GM23338 (cell line): ENCODE results near the gene SPAAR. TPM values are rescaled to one million over a fixed set of nuclear protein-coding genes. Genes with fewer than 3 reads are reported as not detected.

Source experiments
- ATAC-seq: fragments of 200-7000 bp; cut with Tn5 transposase; 3 replicates; pipeline ENCODE4 v1.9.1; 2020
- DNase-seq: peaks from one replicate; pipeline ENCODE4 v3.0.0-alpha.2; 2015; ENCODE audit warnings: low spot score
- H2AFZ ChIP-seq: fragments of 200-600 bp; sonication (generic); 2 replicates; pipeline ENCODE4 v1.8.0; 2016; ENCODE audit warnings: antibody characterized with exemption, mild to moderate bottlenecking, moderate library complexity
- H3F3A ChIP-seq: fragments of 200-600 bp; sonication (generic); replicated peaks from 2 replicates; pipeline ENCODE4 v1.8.0; 2017; ENCODE audit warnings: antibody characterized with exemption, mixed run types, low read depth
- H3K27ac ChIP-seq: fragments of 200-600 bp; sonication (generic); 2 replicates; pipeline ENCODE4 v1.6.1; 2016; ENCODE audit warnings: low read depth
- H3K27me3 ChIP-seq: fragments of 200-600 bp; sonication (generic); 2 replicates; pipeline ENCODE4 v1.8.0; 2016; ENCODE audit warnings: mild to moderate bottlenecking, mixed run types, moderate library complexity; ENCODE audit not compliant: insufficient read depth
- H3K36me3 ChIP-seq: fragments of 200-600 bp; sonication (generic); 2 replicates; pipeline ENCODE4 v1.8.0; 2016; ENCODE audit warnings: mild to moderate bottlenecking; ENCODE audit not compliant: insufficient read depth
- H3K4me1 ChIP-seq: fragments of 200-600 bp; sonication (generic); 2 replicates; pipeline ENCODE4 v1.8.0; 2016; ENCODE audit warnings: mild to moderate bottlenecking, moderate library complexity; ENCODE audit not compliant: insufficient read depth
- H3K4me2 ChIP-seq: fragments of 200-600 bp; sonication (generic); 2 replicates; pipeline ENCODE4 v1.7.1; 2017; ENCODE audit warnings: mixed run types
- H3K4me3 ChIP-seq: fragments of 200-600 bp; sonication (generic); 2 replicates; pipeline ENCODE4 v1.6.1; 2016; ENCODE audit warnings: mixed run types
- H3K79me2 ChIP-seq: fragments of 200-600 bp; sonication (generic); replicated peaks from 2 replicates; pipeline ENCODE4 v1.8.0; 2017; ENCODE audit warnings: mild to moderate bottlenecking; ENCODE audit not compliant: insufficient read depth
- H3K9me2 ChIP-seq: fragments of 200-600 bp; sonication (generic); 2 replicates; pipeline ENCODE4 v1.8.0; 2017; ENCODE audit not compliant: insufficient read depth
- H4K20me1 ChIP-seq: fragments of 200-600 bp; sonication (generic); replicated peaks from 2 replicates; pipeline ENCODE4 v1.8.0; 2017; ENCODE audit warnings: mild to moderate bottlenecking; ENCODE audit not compliant: insufficient read depth
- H3K27ac Mint-ChIP-seq: 2 replicates; pipeline ENCODE4 v1.8.0; 2020; ENCODE audit warnings: inconsistent platforms, mild to moderate bottlenecking, moderate library complexity, mixed read lengths
- H3K27me3 Mint-ChIP-seq: 3 replicates; pipeline ENCODE4 v1.8.0; 2022; ENCODE audit warnings: low read depth, mild to moderate bottlenecking, moderate library complexity, mixed read lengths, inconsistent platforms; ENCODE audit not compliant: insufficient read depth, poor library complexity
- H3K36me3 Mint-ChIP-seq: 3 replicates; pipeline ENCODE4 v1.8.0; 2021; ENCODE audit warnings: low read depth, mild to moderate bottlenecking, inconsistent platforms, moderate library complexity, mixed read lengths
- H3K4me1 Mint-ChIP-seq: 3 replicates; pipeline ENCODE4 v1.8.0; 2020; ENCODE audit warnings: mild to moderate bottlenecking, inconsistent platforms, mixed read lengths
- H3K4me3 Mint-ChIP-seq: 3 replicates; pipeline ENCODE4 v1.8.0; 2021; ENCODE audit warnings: moderate library complexity, mild to moderate bottlenecking, inconsistent platforms, mixed read lengths
- H3K9me3 Mint-ChIP-seq: 3 replicates; pipeline ENCODE4 v1.8.0; 2020; ENCODE audit warnings: moderate library complexity, mild to moderate bottlenecking, inconsistent platforms, mixed read lengths
- CREB1 ChIP-seq: fragments of 250-450 bp; sonication (Bioruptor Pico); IDR thresholded peaks from 2 replicates; pipeline ENCODE4 v1.5.0; 2020; ENCODE audit warnings: low read depth, mild to moderate bottlenecking, moderate library complexity
- EZH2 ChIP-seq: fragments of 200-600 bp; sonication (generic); IDR thresholded peaks from one replicate; pipeline ENCODE4 v1.8.0; 2017; ENCODE audit warnings: antibody characterized with exemption, mild to moderate bottlenecking, low read depth; ENCODE audit not compliant: unreplicated experiment
- EZH2phosphoT487 ChIP-seq: fragments of 200-600 bp; sonication (generic); IDR thresholded peaks from one replicate; pipeline ENCODE4 v1.8.1; 2018; ENCODE audit warnings: antibody characterized with exemption; ENCODE audit not compliant: unreplicated experiment
- JUNB ChIP-seq: IDR thresholded peaks from one replicate; pipeline ENCODE4 v1.6.1; 2016; ENCODE audit warnings: antibody characterized with exemption; ENCODE audit not compliant: unreplicated experiment
- NANOG ChIP-seq: IDR thresholded peaks from 2 replicates; pipeline ENCODE4 v1.6.1; 2016; ENCODE audit warnings: antibody characterized with exemption, borderline replicate concordance
- POLR2AphosphoS5 ChIP-seq: IDR thresholded peaks from 2 replicates; pipeline ENCODE4 v1.6.1; 2016; ENCODE audit warnings: antibody characterized with exemption, low read depth
- STAT1 ChIP-seq: IDR thresholded peaks from one replicate; pipeline ENCODE4 v1.6.1; 2016; ENCODE audit warnings: antibody characterized with exemption; ENCODE audit not compliant: unreplicated experiment
- ZNF114 ChIP-seq: fragments of 250-450 bp; sonication (Bioruptor Pico); IDR thresholded peaks from 2 replicates; pipeline ENCODE4 v1.5.0; 2020; ENCODE audit warnings: mild to moderate bottlenecking, moderate library complexity
- ZNF331 ChIP-seq: fragments of 250-450 bp; sonication (Bioruptor Pico); IDR thresholded peaks from 2 replicates; pipeline ENCODE4 v1.5.0; 2020; ENCODE audit warnings: low read depth, mild to moderate bottlenecking, moderate library complexity
- long read RNA-seq: library from polyadenylated mRNA; unstranded; transcript quantifications from one replicate; pipeline ENCODE4 v2.0.0, GENCODE V29; 2020; ENCODE audit not compliant: unreplicated experiment
- polyA plus RNA-seq: library from polyadenylated mRNA; unstranded; fragments of >200 nt; fragmentation: Nextera tagmentation; extraction: Ambion mirVana; gene quantifications from 2 replicates; pipeline ENCODE4 v1.2.1, GENCODE V29; 2016
- total RNA-seq: library from RNA; depleted of rRNA; stranded (reverse); fragments of >200 nt; shearing (Covaris generic); gene quantifications from 2 replicates; pipeline ENCODE4 v1.2.3, GENCODE V29; 2014; rRNA removed
- TF ChIP-seq, protein P1 (sequence below): IDR thresholded peaks from 2 replicates; pipeline ENCODE4 v1.6.1; 2016; ENCODE audit warnings: antibody characterized with exemption
- TF ChIP-seq, protein P2 (sequence below), 2 experiments: fragments of 200-600 bp in 1 of 2; sonication (generic) in 1 of 2; conservative IDR thresholded peaks; 2 replicates each; pipeline versions ENCODE4 v1.5.1 to v1.6.1; 2016 to 2017; ENCODE audit warnings: antibody characterized with exemption in 2 of 2, low read depth in 2 of 2, mild to moderate bottlenecking in 2 of 2, moderate library complexity in 1 of 2
- TF ChIP-seq, protein P3 (sequence below): fragments of 250-450 bp; sonication (Bioruptor Pico); IDR thresholded peaks from 2 replicates; pipeline ENCODE4 v1.5.0; 2020; ENCODE audit warnings: mild to moderate bottlenecking, moderate library complexity
- TF ChIP-seq, protein P4 (sequence below): IDR thresholded peaks from one replicate; pipeline ENCODE4 v1.6.1; 2018; ENCODE audit warnings: antibody characterized with exemption; ENCODE audit not compliant: unreplicated experiment

SPAAR gene, protein sequence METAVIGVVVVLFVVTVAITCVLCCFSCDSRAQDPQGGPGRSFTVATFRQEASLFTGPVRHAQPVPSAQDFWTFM
- total RNA-seq (not detected in 2 replicates), polyA plus RNA-seq (0.17 TPM in 1 of 2 replicates, not detected in the other)
- long read RNA-seq: 0 reads

DNA sequence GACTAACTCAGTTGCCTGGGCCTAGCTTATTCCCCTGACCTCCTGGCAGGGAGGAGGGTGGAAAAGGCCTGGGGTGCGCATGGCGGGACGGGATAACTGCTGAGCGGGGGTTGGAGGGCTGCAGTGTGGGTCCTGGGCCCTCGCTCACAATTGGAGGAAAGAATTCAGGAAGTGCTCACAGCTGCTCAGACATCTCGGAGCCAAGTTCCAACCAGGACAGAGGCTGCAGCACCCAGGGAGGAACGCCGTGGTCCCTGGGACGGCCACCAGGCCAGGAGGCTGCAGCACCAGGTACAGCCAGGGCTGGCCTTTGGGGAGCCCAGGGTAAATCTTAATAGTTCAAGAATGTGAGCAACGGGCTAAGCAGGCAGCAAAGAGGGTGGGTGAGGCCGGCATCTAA is at the start of gene SPAAR:
Gene SPAAR (plus strand): TSS at position 217 of the 400 bp plus-strand sequence. CDS start 974 bp downstream, outside the sequence.
- Mint-ChIP-seq H3K36me3 (no peaks in the 10 kb centered on the region), H3K9me3 (no peaks in the 10 kb centered on the region), H3K27me3 (peaks cover 11% of the 10 kb centered on the region), H3K4me1 (peaks cover 53% of the 10 kb centered on the region), H3K4me3 (peak within 1 kb of the TSS; percentile 40; the same call in 1 of the 3 replicates), H3K27ac (peak within 1 kb of the TSS; percentile 78)
- ATAC-seq: no peak
- H3K27ac ChIP-seq: peak within 1 kb of the TSS; percentile 60; the same call in 1 of the 2 replicates
- TF ChIP-seq STAT1: no peak
- TF ChIP-seq CREB1 (CRISPR knock-in tag): no peak
- no peak for TF ChIP-seq ZNF114
- TF ChIP-seq JUNB: no peak
- TF ChIP-seq, protein P1, sequence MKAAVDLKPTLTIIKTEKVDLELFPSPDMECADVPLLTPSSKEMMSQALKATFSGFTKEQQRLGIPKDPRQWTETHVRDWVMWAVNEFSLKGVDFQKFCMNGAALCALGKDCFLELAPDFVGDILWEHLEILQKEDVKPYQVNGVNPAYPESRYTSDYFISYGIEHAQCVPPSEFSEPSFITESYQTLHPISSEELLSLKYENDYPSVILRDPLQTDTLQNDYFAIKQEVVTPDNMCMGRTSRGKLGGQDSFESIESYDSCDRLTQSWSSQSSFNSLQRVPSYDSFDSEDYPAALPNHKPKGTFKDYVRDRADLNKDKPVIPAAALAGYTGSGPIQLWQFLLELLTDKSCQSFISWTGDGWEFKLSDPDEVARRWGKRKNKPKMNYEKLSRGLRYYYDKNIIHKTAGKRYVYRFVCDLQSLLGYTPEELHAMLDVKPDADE: no peak
- TF ChIP-seq, protein P2, sequence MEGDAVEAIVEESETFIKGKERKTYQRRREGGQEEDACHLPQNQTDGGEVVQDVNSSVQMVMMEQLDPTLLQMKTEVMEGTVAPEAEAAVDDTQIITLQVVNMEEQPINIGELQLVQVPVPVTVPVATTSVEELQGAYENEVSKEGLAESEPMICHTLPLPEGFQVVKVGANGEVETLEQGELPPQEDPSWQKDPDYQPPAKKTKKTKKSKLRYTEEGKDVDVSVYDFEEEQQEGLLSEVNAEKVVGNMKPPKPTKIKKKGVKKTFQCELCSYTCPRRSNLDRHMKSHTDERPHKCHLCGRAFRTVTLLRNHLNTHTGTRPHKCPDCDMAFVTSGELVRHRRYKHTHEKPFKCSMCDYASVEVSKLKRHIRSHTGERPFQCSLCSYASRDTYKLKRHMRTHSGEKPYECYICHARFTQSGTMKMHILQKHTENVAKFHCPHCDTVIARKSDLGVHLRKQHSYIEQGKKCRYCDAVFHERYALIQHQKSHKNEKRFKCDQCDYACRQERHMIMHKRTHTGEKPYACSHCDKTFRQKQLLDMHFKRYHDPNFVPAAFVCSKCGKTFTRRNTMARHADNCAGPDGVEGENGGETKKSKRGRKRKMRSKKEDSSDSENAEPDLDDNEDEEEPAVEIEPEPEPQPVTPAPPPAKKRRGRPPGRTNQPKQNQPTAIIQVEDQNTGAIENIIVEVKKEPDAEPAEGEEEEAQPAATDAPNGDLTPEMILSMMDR (conservative IDR thresholded peaks at IDR 0.05; ENCODE audit: low read depth in 2 of 2): no peak
- no peak for TF ChIP-seq EZH2phosphoT487
- no peak for TF ChIP-seq POLR2AphosphoS5
- TF ChIP-seq EZH2: no peak
- no peak for TF ChIP-seq NANOG
- no peak for TF ChIP-seq ZNF331 (CRISPR knock-in tag)
- TF ChIP-seq, protein P3, sequence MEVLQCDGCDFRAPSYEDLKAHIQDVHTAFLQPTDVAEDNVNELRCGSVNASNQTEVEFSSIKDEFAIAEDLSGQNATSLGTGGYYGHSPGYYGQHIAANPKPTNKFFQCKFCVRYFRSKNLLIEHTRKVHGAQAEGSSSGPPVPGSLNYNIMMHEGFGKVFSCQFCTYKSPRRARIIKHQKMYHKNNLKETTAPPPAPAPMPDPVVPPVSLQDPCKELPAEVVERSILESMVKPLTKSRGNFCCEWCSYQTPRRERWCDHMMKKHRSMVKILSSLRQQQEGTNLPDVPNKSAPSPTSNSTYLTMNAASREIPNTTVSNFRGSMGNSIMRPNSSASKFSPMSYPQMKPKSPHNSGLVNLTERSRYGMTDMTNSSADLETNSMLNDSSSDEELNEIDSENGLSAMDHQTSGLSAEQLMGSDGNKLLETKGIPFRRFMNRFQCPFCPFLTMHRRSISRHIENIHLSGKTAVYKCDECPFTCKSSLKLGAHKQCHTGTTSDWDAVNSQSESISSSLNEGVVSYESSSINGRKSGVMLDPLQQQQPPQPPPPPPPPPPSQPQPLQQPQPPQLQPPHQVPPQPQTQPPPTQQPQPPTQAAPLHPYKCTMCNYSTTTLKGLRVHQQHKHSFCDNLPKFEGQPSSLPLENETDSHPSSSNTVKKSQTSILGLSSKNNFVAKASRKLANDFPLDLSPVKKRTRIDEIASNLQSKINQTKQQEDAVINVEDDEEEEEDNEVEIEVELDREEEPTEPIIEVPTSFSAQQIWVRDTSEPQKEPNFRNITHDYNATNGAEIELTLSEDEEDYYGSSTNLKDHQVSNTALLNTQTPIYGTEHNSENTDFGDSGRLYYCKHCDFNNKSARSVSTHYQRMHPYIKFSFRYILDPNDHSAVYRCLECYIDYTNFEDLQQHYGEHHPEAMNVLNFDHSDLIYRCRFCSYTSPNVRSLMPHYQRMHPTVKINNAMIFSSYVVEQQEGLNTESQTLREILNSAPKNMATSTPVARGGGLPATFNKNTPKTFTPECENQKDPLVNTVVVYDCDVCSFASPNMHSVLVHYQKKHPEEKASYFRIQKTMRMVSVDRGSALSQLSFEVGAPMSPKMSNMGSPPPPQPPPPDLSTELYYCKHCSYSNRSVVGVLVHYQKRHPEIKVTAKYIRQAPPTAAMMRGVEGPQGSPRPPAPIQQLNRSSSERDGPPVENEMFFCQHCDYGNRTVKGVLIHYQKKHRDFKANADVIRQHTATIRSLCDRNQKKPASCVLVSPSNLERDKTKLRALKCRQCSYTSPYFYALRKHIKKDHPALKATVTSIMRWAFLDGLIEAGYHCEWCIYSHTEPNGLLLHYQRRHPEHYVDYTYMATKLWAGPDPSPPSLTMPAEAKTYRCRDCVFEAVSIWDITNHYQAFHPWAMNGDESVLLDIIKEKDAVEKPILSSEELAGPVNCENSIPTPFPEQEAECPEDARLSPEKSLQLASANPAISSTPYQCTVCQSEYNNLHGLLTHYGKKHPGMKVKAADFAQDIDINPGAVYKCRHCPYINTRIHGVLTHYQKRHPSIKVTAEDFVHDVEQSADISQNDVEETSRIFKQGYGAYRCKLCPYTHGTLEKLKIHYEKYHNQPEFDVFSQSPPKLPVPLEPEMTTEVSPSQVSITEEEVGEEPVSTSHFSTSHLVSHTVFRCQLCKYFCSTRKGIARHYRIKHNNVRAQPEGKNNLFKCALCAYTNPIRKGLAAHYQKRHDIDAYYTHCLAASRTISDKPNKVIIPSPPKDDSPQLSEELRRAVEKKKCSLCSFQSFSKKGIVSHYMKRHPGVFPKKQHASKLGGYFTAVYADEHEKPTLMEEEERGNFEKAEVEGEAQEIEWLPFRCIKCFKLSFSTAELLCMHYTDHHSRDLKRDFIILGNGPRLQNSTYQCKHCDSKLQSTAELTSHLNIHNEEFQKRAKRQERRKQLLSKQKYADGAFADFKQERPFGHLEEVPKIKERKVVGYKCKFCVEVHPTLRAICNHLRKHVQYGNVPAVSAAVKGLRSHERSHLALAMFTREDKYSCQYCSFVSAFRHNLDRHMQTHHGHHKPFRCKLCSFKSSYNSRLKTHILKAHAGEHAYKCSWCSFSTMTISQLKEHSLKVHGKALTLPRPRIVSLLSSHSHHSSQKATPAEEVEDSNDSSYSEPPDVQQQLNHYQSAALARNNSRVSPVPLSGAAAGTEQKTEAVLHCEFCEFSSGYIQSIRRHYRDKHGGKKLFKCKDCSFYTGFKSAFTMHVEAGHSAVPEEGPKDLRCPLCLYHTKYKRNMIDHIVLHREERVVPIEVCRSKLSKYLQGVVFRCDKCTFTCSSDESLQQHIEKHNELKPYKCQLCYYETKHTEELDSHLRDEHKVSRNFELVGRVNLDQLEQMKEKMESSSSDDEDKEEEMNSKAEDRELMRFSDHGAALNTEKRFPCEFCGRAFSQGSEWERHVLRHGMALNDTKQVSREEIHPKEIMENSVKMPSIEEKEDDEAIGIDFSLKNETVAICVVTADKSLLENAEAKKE (CRISPR knock-in tag): no peak
- TF ChIP-seq, protein P4, sequence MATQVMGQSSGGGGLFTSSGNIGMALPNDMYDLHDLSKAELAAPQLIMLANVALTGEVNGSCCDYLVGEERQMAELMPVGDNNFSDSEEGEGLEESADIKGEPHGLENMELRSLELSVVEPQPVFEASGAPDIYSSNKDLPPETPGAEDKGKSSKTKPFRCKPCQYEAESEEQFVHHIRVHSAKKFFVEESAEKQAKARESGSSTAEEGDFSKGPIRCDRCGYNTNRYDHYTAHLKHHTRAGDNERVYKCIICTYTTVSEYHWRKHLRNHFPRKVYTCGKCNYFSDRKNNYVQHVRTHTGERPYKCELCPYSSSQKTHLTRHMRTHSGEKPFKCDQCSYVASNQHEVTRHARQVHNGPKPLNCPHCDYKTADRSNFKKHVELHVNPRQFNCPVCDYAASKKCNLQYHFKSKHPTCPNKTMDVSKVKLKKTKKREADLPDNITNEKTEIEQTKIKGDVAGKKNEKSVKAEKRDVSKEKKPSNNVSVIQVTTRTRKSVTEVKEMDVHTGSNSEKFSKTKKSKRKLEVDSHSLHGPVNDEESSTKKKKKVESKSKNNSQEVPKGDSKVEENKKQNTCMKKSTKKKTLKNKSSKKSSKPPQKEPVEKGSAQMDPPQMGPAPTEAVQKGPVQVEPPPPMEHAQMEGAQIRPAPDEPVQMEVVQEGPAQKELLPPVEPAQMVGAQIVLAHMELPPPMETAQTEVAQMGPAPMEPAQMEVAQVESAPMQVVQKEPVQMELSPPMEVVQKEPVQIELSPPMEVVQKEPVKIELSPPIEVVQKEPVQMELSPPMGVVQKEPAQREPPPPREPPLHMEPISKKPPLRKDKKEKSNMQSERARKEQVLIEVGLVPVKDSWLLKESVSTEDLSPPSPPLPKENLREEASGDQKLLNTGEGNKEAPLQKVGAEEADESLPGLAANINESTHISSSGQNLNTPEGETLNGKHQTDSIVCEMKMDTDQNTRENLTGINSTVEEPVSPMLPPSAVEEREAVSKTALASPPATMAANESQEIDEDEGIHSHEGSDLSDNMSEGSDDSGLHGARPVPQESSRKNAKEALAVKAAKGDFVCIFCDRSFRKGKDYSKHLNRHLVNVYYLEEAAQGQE: no peak
- no peaks in the 10 kb centered on the region for H3K9me2 ChIP-seq
- no peaks in the 10 kb centered on the region for H3K36me3 ChIP-seq
- no peaks in the 10 kb centered on the region for H3K79me2 ChIP-seq
- no peak for DNase-seq
- peaks cover 20% of the 10 kb centered on the region for H3K4me1 ChIP-seq
- H3K4me3 ChIP-seq: no peak within 1 kb of the TSS
- no peaks in the 10 kb centered on the region for H3K27me3 ChIP-seq
- peak within 1 kb of the TSS; percentile 99 for H2AFZ ChIP-seq
- peak within 1 kb of the TSS; percentile 69 for H3K4me2 ChIP-seq
- no peaks in the 10 kb centered on the region for H4K20me1 ChIP-seq
- H3F3A ChIP-seq: peaks cover 3% of the 10 kb centered on the region; the same call in 1 of the 2 replicates
